Activated T-cell treated with anti-CD3 and anti-CD28 coated beads, Interleukin-2, amount 50 U/mL, for 72 hours (primary cell): Measurements from ENCODE around the gene ECI1. TPM values are rescaled to one million over a fixed set of nuclear protein-coding genes. Genes with fewer than 3 reads are reported as not detected.
A peak's percentile ranks its signal among the peaks of the same experiment; 100 is the strongest.

Source experiments
- ATAC-seq, 2 donors: fragments of 150-1000 bp; cut with Tn5 transposase; replicated peaks in 1 of 2; 2 replicates each; pipeline ENCODE4 v1.10.0; 2021; ENCODE audit warnings: moderate library complexity in 2 of 2, mild to moderate bottlenecking in 1 of 2
- DNase-seq, 2 donors: peaks; one replicate each; pipeline ENCODE4 v3.0.0; 2021 to 2022; ENCODE audit warnings: mixed read lengths in 1 of 2
- H3K27ac Mint-ChIP-seq: one replicate; pipeline ENCODE4 v1.8.0; 2022; ENCODE audit warnings: mild to moderate bottlenecking, moderate library complexity, mixed read lengths
- H3K27me3 Mint-ChIP-seq: one replicate; pipeline ENCODE4 v1.8.0; 2022; ENCODE audit warnings: low read depth, mixed read lengths
- H3K36me3 Mint-ChIP-seq, 2 donors: one replicate each; pipeline ENCODE4 v1.8.0; 2022; ENCODE audit warnings: mixed read lengths in 2 of 2, mild to moderate bottlenecking in 1 of 2; ENCODE audit not compliant: insufficient read depth in 2 of 2
- H3K4me1 Mint-ChIP-seq: one replicate; pipeline ENCODE4 v1.8.0; 2022; ENCODE audit warnings: low read depth, mixed read lengths
- H3K4me3 Mint-ChIP-seq, 2 donors: one replicate each; pipeline ENCODE4 v1.8.0; 2022; ENCODE audit warnings: mild to moderate bottlenecking in 2 of 2, mixed read lengths in 2 of 2, moderate library complexity in 2 of 2
- H3K9me3 Mint-ChIP-seq, 2 donors: one replicate each; pipeline ENCODE4 v1.8.0; 2022; ENCODE audit warnings: mixed read lengths in 2 of 2
- total RNA-seq, 2 donors: library from RNA; stranded (reverse); gene quantifications; one replicate each; pipeline ENCODE4 v1.2.3, GENCODE V29; 2022

Gene ECI1
- total RNA-seq, 2 donors from 2014 or later, result 101 to 102 TPM

DNA sequence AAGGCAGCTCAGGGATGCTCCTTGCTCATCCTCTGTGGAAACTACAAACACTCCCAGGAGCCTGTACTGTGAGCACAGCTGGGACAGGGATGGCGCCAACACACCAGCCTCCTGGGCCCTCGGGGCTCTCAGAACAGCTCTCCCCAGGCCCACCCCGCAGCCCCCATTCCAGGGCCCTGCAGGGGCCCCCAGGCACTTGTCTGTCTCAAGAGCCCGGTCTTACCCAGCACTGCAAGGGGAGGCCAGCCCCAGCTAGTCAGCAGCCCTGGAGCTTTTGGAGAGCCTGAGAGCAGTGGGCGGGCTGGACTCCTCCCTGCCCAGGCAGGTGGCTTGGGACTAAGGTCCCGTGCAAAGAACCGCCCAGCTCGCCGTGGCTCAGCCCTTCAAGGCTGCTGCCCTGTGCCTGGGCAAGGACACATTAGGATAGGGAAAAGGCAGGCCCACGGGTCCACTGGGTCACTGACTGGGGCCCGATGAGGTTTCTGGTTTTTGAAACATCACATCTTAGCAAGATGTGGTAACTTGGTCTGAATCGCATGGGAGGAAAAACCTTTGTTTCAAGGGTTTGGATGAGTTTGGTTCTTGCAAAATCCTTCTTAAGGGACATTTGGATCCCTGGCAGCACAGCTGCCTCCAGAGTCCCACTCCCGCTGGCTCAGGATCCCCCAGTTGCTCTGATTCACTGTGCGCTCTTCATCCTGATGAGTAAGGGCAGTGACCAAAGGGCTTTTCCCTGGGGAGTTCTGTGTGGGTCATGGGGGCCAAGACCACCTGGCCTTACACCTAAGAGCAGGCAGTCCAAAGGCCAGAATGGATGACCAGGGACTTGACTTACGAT is 12.3 kb downstream of the ECI1 start:
- Mint-ChIP-seq H3K4me3 (no peak overlapping the region), H3K36me3 (peaks cover 1 to 2% of the 10 kb centered on the region in 2 donors), H3K27me3 (no peaks in the 10 kb centered on the region), H3K4me1 (no peaks in the 10 kb centered on the region), H3K27ac (no peak overlapping the region), H3K9me3 (no peaks in the 10 kb centered on the region)
- DNase-seq (no peak), ATAC-seq (peak in 1 of 2 donors; percentile 4)

DNA sequence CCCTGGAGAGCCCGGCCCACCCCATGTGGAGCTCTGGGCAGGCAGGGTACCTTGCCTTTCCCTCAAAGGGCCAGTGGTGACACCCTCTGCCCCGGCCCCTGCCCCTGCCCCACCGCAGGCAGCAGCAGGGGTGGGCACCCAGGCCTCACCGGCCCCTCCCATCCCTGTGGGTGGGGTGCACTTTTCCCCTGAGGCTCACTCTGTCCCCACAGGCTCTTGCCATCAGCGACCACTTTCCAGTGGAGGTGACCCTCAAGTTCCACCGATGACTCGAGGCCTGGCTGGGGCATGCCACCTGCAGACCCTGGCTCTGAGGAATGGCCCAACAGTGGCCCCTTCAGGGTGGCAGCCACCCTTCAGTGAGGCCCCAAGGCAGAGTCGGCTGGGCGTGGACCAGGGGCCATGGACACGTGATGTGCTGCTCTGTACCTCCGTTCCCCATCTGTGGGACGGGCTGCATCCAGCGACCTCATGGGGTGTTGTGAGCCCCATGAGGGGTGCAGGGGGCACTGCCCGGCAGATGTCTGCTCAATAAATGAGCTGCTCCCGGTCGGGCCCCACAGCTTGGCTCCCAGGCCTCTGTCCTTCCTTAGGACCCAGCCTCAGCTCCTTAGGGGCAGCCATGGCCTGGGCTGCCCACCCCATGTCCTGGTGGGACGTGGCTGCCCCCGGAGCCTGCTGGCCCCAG is 13.1 kb downstream of the ECI1 start:
- DNase-seq (no peak), ATAC-seq (peak; percentile 3 to 4)
- H3K4me3 Mint-ChIP-seq, result no peak overlapping the region
- H3K36me3 Mint-ChIP-seq, result peaks cover 2 to 4% of the 10 kb centered on the region in 2 donors
- H3K9me3 Mint-ChIP-seq, result no peaks in the 10 kb centered on the region
- no peaks in the 10 kb centered on the region for H3K4me1 Mint-ChIP-seq
- no peak overlapping the region for H3K27ac Mint-ChIP-seq
- H3K27me3 Mint-ChIP-seq, result no peaks in the 10 kb centered on the region

DNA sequence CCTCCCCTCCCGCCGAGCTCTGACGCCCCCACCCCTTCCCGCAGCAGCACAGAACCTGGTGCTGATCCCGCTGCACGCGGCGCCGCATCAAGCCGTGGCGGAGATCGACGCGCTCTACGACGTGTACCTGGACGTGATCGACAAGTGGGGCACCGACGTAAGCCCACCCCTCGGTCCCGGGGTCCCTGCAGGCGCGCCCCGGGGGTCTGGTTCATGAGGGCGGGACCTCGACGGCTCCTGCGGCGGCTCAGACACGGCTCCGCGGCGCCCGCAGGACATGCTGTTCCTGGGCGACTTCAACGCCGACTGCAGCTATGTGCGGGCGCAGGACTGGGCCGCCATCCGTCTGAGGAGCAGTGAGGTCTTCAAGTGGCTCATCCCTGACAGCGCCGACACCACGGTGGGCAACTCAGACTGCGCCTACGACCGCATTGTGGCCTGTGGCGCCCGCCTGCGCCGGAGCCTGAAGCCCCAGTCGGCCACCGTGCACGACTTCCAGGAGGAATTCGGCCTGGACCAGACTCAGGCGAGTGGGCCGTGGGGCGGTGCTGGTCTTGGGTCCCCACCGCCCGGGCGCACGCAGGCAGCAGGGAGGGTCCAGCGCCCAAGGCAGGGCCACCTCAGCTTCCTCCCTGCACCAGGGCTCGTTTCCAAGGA is 13.8 kb downstream of the ECI1 start:
- Mint-ChIP-seq H3K4me3 (no peak overlapping the region), H3K4me1 (no peaks in the 10 kb centered on the region), H3K9me3 (no peaks in the 10 kb centered on the region), H3K27me3 (no peaks in the 10 kb centered on the region), H3K27ac (no peak overlapping the region), H3K36me3 (peaks cover 2 to 4% of the 10 kb centered on the region in 2 donors)
- ATAC-seq (no peak), DNase-seq (no peak)

DNA sequence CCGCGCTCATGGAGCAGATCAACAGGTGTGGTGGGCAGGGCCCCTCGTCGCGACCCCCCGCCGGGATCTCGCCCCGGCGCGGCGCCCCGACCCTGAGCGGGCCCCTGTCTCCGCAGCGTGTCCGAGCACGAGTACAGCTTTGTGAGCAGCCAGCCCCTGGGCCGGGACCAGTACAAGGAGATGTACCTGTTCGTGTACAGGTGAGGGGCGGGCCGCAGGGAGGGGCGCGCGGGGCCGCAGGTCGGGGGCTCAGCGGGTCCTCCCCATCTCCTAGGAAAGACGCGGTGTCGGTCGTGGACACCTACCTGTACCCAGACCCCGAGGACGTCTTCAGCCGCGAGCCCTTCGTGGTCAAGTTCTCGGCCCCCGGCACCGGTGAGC is 14.3 kb downstream of the ECI1 start:
- H3K9me3 Mint-ChIP-seq, result no peaks in the 10 kb centered on the region
- ATAC-seq, result no peak
- no peaks in the 10 kb centered on the region for H3K27me3 Mint-ChIP-seq

DNA sequence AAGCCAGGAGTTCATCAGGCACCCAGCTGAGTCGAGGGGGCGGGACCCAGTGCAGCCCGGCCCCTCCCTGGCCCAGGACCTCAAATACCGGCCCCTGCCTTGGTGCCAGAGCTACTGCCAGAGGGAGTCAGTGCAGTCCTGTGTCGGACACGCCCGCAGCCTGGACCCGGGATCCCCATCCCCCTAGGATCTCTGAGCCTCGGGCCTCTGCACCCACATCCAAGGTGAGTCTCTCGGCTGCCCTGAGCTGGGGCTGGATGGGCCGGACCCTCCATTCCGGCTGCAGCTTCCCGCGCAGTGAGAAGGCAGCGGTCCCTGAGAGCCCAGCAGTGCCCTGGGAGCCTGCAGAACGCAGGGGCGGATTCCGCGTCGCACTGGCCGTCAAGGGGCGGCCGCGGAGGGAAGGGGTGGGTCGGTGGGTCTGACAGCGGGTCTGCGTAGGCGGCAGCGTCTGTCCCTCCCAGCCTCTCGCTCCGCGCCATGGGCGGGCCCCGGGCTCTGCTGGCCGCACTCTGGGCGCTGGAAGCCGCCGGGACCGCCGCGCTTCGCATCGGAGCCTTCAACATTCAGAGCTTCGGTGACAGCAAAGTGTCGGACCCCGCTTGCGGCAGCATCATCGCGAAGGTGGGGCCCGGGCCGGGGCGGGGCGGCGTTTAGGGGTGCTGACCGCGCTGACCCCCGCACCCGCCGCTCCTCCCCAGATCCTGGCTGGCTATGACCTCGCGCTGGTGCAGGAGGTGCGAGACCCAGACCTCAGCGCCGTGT is 14.9 kb downstream of the ECI1 start, which contains the start of gene DNASE1L2:
TSS of gene DNASE1L2 (plus strand) at position 108 of the 765 bp plus-strand sequence. CDS start at position 481, 373 bp downstream.
- ATAC-seq (peak in 1 of 2 donors; percentile 5), DNase-seq (no peak)
- no peaks in the 10 kb centered on the region for H3K27me3 Mint-ChIP-seq

More for the DNA sequence above, 14.3 kb downstream of the ECI1 start:
- H3K4me3 Mint-ChIP-seq, result no peak overlapping the region
- peaks cover 2 to 4% of the 10 kb centered on the region in 2 donors for H3K36me3 Mint-ChIP-seq
- H3K4me1 Mint-ChIP-seq, result no peaks in the 10 kb centered on the region
- no peak for DNase-seq
- no peak overlapping the region for H3K27ac Mint-ChIP-seq

DNA sequence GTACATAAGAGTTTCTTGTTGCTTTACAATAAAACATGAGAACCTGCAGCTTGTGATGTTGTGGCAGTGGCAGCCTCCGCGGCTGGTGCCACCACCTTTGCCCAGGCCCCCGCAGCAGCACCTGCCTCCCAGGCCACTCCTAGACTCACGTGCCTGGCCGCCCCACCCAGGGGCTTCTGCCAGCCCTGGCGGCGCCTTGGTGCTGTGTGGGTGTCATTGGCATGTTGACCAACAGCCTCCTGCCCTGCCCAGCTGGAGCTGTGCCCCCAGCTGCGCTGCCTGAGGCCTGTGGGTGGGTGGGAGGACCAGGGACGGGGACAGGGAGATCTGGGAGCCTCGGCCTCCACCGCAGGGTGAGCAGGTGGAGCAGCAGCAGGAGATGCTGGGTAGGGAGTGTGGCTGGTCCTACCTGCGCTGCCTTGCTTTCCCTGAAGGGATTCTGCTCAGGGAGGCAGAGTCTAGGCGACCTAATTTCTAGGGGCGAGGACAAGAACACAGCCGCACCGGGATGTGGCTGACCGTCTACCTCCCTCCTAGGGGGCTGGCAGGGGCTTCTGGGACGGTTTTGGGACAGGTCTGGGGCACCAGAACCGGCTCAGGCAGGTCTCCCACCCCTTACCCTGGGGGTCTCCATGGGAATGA is 15.6 kb downstream of the ECI1 start:
- Mint-ChIP-seq H3K4me3 (no peak overlapping the region), H3K36me3 (peaks cover 2 to 4% of the 10 kb centered on the region in 2 donors), H3K9me3 (no peaks in the 10 kb centered on the region), H3K27me3 (no peaks in the 10 kb centered on the region), H3K27ac (no peak overlapping the region), H3K4me1 (no peaks in the 10 kb centered on the region)
- ATAC-seq (peak in 1 of 2 donors; percentile 18), DNase-seq (no peak)

More for the DNA sequence above, 14.9 kb downstream of the ECI1 start, which contains the start of gene DNASE1L2:
- H3K9me3 Mint-ChIP-seq, result no peaks in the 10 kb centered on the region
- peaks cover 2 to 4% of the 10 kb centered on the region in 2 donors for H3K36me3 Mint-ChIP-seq
- H3K4me1 Mint-ChIP-seq, result no peaks in the 10 kb centered on the region
- H3K4me3 Mint-ChIP-seq, result no peak within 1 kb of the TSS
- no peak within 1 kb of the TSS for H3K27ac Mint-ChIP-seq

DNA sequence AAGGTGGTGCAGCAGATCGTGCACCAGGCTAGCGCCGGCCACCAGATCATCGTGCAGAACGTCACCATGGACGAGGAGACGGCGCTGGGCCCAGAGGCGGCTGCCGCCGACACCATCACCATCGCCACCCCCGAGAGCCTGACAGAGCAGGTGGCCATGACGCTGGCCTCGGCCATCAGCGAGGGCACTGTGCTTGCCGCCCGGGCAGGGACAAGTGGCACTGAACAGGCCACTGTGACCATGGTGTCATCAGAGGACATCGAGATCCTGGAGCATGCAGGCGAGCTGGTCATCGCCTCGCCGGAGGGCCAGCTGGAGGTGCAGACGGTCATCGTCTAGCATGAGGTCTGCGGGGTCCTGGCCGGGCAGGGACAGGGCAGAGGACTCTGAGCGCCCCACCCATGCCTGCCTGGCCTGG is 16.1 kb downstream of the ECI1 start:
- no peaks in the 10 kb centered on the region for H3K27me3 Mint-ChIP-seq
- H3K4me3 Mint-ChIP-seq, result no peak overlapping the region
- ATAC-seq, result peak in 1 of 2 donors; percentile 2
- no peaks in the 10 kb centered on the region for H3K4me1 Mint-ChIP-seq
- no peak overlapping the region for H3K27ac Mint-ChIP-seq
- peaks cover 2 to 4% of the 10 kb centered on the region in 2 donors for H3K36me3 Mint-ChIP-seq
- no peaks in the 10 kb centered on the region for H3K9me3 Mint-ChIP-seq
- DNase-seq, result no peak

DNA sequence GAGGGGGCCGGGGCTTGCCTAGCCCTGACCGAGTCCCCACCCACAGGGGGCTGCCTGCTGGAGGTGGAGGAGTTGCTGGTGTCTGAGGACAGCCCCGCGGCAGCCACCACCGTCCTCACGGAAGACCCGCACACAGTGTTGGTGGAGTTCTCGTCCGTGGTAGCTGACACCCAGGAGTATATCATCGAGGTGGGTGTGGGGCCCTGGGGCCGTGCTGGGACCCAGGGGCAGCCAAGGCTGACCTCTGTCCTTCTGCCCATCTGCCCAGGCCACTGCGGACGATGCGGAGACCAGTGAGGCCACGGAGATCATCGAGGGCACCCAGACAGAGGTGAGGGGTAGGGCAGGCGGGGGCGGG is 16.6 kb downstream of the ECI1 start:
- Mint-ChIP-seq H3K4me3 (no peak overlapping the region), H3K9me3 (no peaks in the 10 kb centered on the region), H3K4me1 (no peaks in the 10 kb centered on the region), H3K36me3 (peaks cover 2 to 4% of the 10 kb centered on the region in 2 donors), H3K27me3 (no peaks in the 10 kb centered on the region), H3K27ac (no peak overlapping the region)
- DNase-seq, result no peak
- ATAC-seq, result no peak

DNA sequence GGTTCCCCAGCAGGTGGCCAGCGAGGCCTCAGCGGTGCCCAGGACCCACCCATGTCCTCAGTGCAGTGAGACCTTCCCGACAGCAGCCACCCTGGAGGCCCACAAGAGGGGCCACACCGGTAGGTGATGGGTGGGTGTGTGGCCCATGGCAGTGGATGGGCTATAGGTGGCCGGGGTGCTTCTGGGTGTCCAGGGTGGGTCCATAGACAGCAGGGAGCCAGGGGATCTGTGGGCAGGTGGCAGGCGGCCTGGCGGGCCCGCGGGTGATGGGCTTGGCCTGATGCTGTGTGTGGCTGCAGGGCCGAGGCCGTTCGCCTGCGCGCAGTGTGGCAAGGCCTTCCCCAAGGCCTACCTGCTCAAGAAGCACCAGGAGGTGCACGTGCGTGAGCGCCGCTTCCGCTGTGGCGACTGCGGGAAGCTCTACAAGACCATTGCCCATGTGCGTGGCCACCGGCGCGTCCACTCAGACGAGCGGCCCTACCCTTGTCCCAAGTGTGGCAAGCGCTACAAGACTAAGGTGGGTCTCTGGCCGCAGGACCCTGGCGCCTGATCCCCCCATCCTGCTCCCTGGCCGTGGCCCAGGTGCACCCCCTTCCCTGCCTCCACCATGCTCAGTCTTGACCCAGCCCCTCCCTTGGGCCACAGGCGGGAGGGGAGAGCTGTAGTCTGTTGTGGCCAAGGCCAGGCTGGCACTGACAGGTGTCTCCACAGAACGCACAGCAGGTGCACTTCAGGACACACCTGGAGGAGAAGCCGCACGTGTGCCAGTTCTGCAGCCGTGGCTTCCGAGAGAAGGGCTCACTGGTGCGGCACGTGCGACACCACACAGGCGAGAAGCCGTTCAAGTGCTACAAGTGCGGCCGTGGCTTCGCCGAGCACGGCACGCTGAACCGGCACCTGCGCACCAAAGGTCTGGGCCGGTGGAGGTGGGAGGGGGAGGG is 17.2 kb downstream of the ECI1 start:
- peak overlapping the region; percentile 22 for H3K27ac Mint-ChIP-seq

DNA sequence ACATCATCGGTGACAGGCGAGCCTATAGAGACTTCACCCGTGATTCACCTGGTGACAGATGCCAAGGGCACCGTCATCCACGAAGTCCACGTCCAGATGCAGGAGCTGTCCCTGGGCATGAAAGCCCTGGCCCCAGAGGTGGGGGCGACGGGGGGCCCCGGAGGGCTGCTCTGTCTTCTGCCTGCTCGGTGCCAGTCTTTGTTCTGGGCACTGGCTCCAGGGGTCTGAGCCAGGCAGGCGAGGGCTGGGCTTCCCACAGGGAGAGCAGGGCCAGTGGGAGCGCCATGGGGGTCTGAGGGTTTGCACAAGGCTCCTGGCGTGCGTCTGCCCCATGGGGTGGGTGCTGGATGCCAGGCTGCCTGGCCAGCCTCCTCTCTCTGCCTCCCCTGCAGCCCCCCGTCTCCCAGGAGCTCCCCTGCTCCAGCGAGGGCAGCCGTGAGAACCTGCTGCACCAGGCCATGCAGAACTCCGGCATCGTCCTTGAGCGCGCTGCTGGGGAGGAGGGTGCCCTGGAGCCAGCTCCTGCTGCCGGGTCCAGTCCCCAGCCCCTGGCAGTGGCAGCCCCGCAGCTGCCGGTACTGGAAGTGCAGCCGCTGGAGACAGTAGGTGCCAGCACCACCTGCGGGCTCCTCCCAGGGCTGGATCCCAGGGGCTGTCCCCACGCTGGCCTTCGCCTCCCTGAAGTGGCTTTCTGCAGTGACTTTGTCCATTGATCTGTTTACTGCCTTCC is 18.2 kb downstream of the ECI1 start:
- ATAC-seq (no peak), DNase-seq (no peak)
- Mint-ChIP-seq H3K27me3 (no peaks in the 10 kb centered on the region), H3K36me3 (peaks cover 2 to 4% of the 10 kb centered on the region in 2 donors), H3K4me3 (no peak overlapping the region), H3K4me1 (no peaks in the 10 kb centered on the region), H3K9me3 (no peaks in the 10 kb centered on the region), H3K27ac (peak overlapping the region; percentile 22)

More for the DNA sequence above, 17.2 kb downstream of the ECI1 start:
- no peaks in the 10 kb centered on the region for H3K9me3 Mint-ChIP-seq
- H3K27me3 Mint-ChIP-seq, result no peaks in the 10 kb centered on the region
- no peaks in the 10 kb centered on the region for H3K4me1 Mint-ChIP-seq
- ATAC-seq (no peak), DNase-seq (no peak)
- H3K4me3 Mint-ChIP-seq, result no peak overlapping the region
- peaks cover 2 to 4% of the 10 kb centered on the region in 2 donors for H3K36me3 Mint-ChIP-seq
